OCI-LY3 (cell line): Measurements from ENCODE around the gene ARSD.

ENCODE experiments used
- H2AFZ ChIP-seq: fragments of 200-600, 300-600 bp; shearing (Covaris generic); 2 replicates; pipeline ENCODE4 v1.6.0; 2014; ENCODE audit warnings: antibody characterized with exemption, low read depth, low read length
- H3K27ac ChIP-seq: fragments of 200-600, 300-600 bp; sonication (generic); 2 replicates; pipeline ENCODE4 v1.5.1; 2014; ENCODE audit warnings: mild to moderate bottlenecking, low read length, moderate library complexity, mixed read lengths
- H3K27me3 ChIP-seq: fragments of 200-600, 300-600 bp; sonication (generic); 2 replicates; pipeline ENCODE4 v1.6.1; 2014; ENCODE audit warnings: low read depth, low read length, mixed read lengths
- H3K36me3 ChIP-seq: fragments of 200-600, 300-600 bp; sonication (generic); replicated peaks from 2 replicates; pipeline ENCODE3; 2014; ENCODE audit warnings: low read depth, low read length, mixed read lengths
- H3K4me1 ChIP-seq: fragments of 300-600, 200-600 bp; sonication (generic); 2 replicates; pipeline ENCODE4 v1.6.1; 2014; ENCODE audit warnings: low read length, mixed read lengths
- H3K4me2 ChIP-seq: fragments of 200-600, 300-600 bp; sonication (generic); 2 replicates; pipeline ENCODE4 v1.6.1; 2014; ENCODE audit warnings: low read length, mixed read lengths
- H3K4me3 ChIP-seq: fragments of 300-600, 200-600 bp; sonication (generic); 2 replicates; pipeline ENCODE4 v1.5.1; 2014; ENCODE audit warnings: antibody characterized with exemption, mild to moderate bottlenecking, low read length, moderate library complexity
- H3K79me2 ChIP-seq: fragments of 300-600, 200-600 bp; shearing (Covaris generic); 2 replicates; pipeline ENCODE4 v1.6.1; 2014; ENCODE audit warnings: mild to moderate bottlenecking, low read length, mixed read lengths
- H3K9ac ChIP-seq: fragments of 300-600, 200-600 bp; shearing (Covaris generic); 2 replicates; pipeline ENCODE4 v1.6.0; 2014; ENCODE audit warnings: mild to moderate bottlenecking, low read length, moderate library complexity
- H3K9me3 ChIP-seq: fragments of 200-600, 300-600 bp; shearing (Covaris generic); 2 replicates; pipeline ENCODE4 v1.6.1; 2014; ENCODE audit warnings: low read length, mixed read lengths; ENCODE audit not compliant: insufficient read depth
- H4K20me1 ChIP-seq: fragments of 200-600, 300-600 bp; sonication (generic); 2 replicates; pipeline ENCODE4 v1.6.1; 2016; ENCODE audit warnings: low read length, mixed read lengths; ENCODE audit not compliant: insufficient read depth
- EZH2phosphoT487 ChIP-seq: fragments of 200-600 bp; shearing (Covaris generic); IDR thresholded peaks from 2 replicates; pipeline ENCODE4 v1.6.1; 2018; ENCODE audit warnings: antibody characterized with exemption, mixed run types, low read depth
- TF ChIP-seq, protein P1 (sequence below): fragments of 200-600, 300-600 bp; sonication (generic); IDR thresholded peaks from 2 replicates; pipeline ENCODE4 v1.5.1; 2014; ENCODE audit warnings: antibody characterized with exemption, low read length, low read depth

The ARSD gene

GRCh38 chrX:2867206-2867605 lies 61.9 kb downstream of the ARSD start:
- no peak for TF ChIP-seq EZH2phosphoT487
- TF ChIP-seq, protein P1, sequence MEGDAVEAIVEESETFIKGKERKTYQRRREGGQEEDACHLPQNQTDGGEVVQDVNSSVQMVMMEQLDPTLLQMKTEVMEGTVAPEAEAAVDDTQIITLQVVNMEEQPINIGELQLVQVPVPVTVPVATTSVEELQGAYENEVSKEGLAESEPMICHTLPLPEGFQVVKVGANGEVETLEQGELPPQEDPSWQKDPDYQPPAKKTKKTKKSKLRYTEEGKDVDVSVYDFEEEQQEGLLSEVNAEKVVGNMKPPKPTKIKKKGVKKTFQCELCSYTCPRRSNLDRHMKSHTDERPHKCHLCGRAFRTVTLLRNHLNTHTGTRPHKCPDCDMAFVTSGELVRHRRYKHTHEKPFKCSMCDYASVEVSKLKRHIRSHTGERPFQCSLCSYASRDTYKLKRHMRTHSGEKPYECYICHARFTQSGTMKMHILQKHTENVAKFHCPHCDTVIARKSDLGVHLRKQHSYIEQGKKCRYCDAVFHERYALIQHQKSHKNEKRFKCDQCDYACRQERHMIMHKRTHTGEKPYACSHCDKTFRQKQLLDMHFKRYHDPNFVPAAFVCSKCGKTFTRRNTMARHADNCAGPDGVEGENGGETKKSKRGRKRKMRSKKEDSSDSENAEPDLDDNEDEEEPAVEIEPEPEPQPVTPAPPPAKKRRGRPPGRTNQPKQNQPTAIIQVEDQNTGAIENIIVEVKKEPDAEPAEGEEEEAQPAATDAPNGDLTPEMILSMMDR, result no peak
- H3K27me3 ChIP-seq, result no peaks in the 10 kb centered on the region
- H3K36me3 ChIP-seq, result no peaks in the 10 kb centered on the region
- no peaks in the 10 kb centered on the region for H3K9me3 ChIP-seq
- H3K4me2 ChIP-seq, result no peak overlapping the region
- no peak overlapping the region for H2AFZ ChIP-seq
- H3K4me3 ChIP-seq, result no peak overlapping the region
- no peaks in the 10 kb centered on the region for H3K79me2 ChIP-seq
- no peaks in the 10 kb centered on the region for H3K4me1 ChIP-seq
- no peaks in the 10 kb centered on the region for H4K20me1 ChIP-seq
- H3K9ac ChIP-seq, result no peak overlapping the region
- H3K27ac ChIP-seq, result no peak overlapping the region

- Histone ChIP-seq H3K79me2 (no peaks in the 10 kb centered on the region), H3K9me3 (no peaks in the 10 kb centered on the region), H3K27me3 (no peaks in the 10 kb centered on the region), H3K27ac (no peak overlapping the region), H3K4me2 (no peak overlapping the region), H3K9ac (no peak overlapping the region), H3K4me3 (no peak overlapping the region), H2AFZ (no peak overlapping the region), H3K4me1 (no peaks in the 10 kb centered on the region), H4K20me1 (no peaks in the 10 kb centered on the region), H3K36me3 (no peaks in the 10 kb centered on the region)
- TF ChIP-seq, protein P1, result no peak
- no peak for TF ChIP-seq EZH2phosphoT487
Observed at GRCh38 chrX:2863646-2864045, 65.5 kb downstream of the ARSD start.

- H4K20me1 ChIP-seq, result no peaks in the 10 kb centered on the region
- TF ChIP-seq, protein P1, result no peak
- no peak for TF ChIP-seq EZH2phosphoT487
- no peaks in the 10 kb centered on the region for H3K36me3 ChIP-seq
- H3K4me1 ChIP-seq, result no peaks in the 10 kb centered on the region
- no peak overlapping the region for H3K9ac ChIP-seq
- no peaks in the 10 kb centered on the region for H3K9me3 ChIP-seq
- no peak overlapping the region for H3K4me3 ChIP-seq
- no peak overlapping the region for H3K4me2 ChIP-seq
- H3K27ac ChIP-seq, result no peak overlapping the region
- H3K79me2 ChIP-seq, result no peaks in the 10 kb centered on the region
- no peaks in the 10 kb centered on the region for H3K27me3 ChIP-seq
- H2AFZ ChIP-seq, result no peak overlapping the region
Observed at GRCh38 chrX:2862404-2862803, 66.7 kb downstream of the ARSD start.

DNA sequence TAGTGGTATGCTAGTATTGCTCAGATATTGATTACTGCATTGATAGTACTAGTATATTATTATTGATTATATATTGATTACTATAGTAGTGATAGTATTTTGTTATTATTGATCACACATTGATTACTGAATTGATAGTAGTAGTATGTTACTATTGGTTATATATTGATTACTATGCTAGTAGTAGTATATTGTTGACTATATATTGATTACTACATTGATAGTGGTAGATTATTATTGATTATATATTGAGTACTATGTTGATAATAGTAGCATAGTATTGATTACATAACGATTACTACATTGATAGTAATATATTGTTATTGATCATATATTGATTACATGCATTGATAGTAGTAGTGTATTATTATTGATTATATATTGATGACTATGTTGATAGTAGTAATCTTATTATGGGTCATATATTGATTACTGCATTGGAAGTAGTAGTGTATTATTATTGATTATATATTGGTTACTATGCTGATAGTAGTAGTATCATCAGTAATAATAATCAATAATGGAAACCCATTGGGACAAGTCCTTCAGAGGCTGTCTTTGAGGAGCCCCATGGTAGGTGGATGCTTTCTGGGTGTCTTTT lies 69.8 kb downstream of the ARSD start:
- Histone ChIP-seq H3K4me3 (no peak overlapping the region), H3K27me3 (no peaks in the 10 kb centered on the region), H3K4me2 (no peak overlapping the region), H4K20me1 (no peaks in the 10 kb centered on the region), H3K4me1 (no peaks in the 10 kb centered on the region), H3K79me2 (no peaks in the 10 kb centered on the region), H3K36me3 (no peaks in the 10 kb centered on the region), H3K9ac (no peak overlapping the region), H3K9me3 (no peaks in the 10 kb centered on the region), H3K27ac (no peak overlapping the region), H2AFZ (no peak overlapping the region)
- TF ChIP-seq, protein P1, result no peak
- TF ChIP-seq EZH2phosphoT487, result no peak
